Vagina (tissue), 2 donors: Measurements from ENCODE around the gene UMODL1. TPM values are rescaled to one million over a fixed set of nuclear protein-coding genes. Genes with fewer than 3 reads are reported as not detected.
"Not testable (repeated sequence)": the region's sequence is repeated elsewhere in the genome, so short reads cannot be mapped to it uniquely, and the experiment has no call there.

Experiments
- DNase-seq, 2 donors: peaks; one replicate each; pipeline ENCODE4 v3.0.0-alpha.2; 2017; ENCODE audit errors: extremely low spot score in 2 of 2
- H3K27ac ChIP-seq: fragments of 200-600 bp; sonication (generic); one replicate; pipeline ENCODE4 v1.5.1; 2019
- H3K27me3 ChIP-seq: fragments of 200-600 bp; sonication (generic); one replicate; pipeline ENCODE4 v1.5.1; 2019
- H3K36me3 ChIP-seq, 2 donors: fragments of 200-600 bp; sonication (generic); one replicate each; pipeline ENCODE4 v1.5.1; 2017 to 2019
- H3K4me1 ChIP-seq: fragments of 200-600 bp; sonication (generic); one replicate; pipeline ENCODE4 v1.5.1; 2019
- H3K4me3 ChIP-seq, 2 donors: fragments of 200-600 bp; sonication (generic); 1 replicate in 1 of 2; 2 replicates in 1 of 2; pipeline ENCODE4 v1.5.1; 2016 to 2019
- H3K9me3 ChIP-seq: fragments of 200-600 bp; sonication (generic); one replicate; pipeline ENCODE4 v1.5.1; 2019
- CTCF ChIP-seq, 3 experiments: fragments of 450-650 bp in 2 of 3; fragments of 200-600 bp in 1 of 3; sonication (generic) in 1 of 3; IDR thresholded peaks; one replicate each; pipeline ENCODE4 v1.5.1; 2017 to 2019; ENCODE audit warnings: antibody characterized with exemption in 3 of 3, mild to moderate bottlenecking in 2 of 3, moderate library complexity in 2 of 3
- POLR2A ChIP-seq, 2 donors: fragments of 450-650 bp; IDR thresholded peaks; one replicate each; pipeline ENCODE4 v1.6.1; 2017; ENCODE audit warnings: antibody characterized with exemption in 2 of 2, mild to moderate bottlenecking in 2 of 2, moderate library complexity in 2 of 2
- POLR2AphosphoS5 ChIP-seq, 2 donors: sonication (generic); formaldehyde crosslinking; IDR thresholded peaks; one replicate each; pipeline ENCODE4 v1.9.0; 2017; ENCODE audit warnings: antibody characterized with exemption in 2 of 2, mild to moderate bottlenecking in 2 of 2, low read depth in 1 of 2; ENCODE audit not compliant: insufficient read depth in 1 of 2
- intact Hi-C: fragments of 100-400 bp; cut with DNase I; formaldehyde crosslinking; loops from one replicate; pipeline ENCODE4 v1.15.1; 2023
- total RNA-seq: library from RNA; depleted of rRNA; stranded (reverse); fragments of >200 nt; gene quantifications from one replicate; pipeline ENCODE4 v1.2.3, GENCODE V29; 2016

UMODL1 gene
- total RNA-seq, 1 donor from 2014 or later, result not detected

- Histone ChIP-seq H3K27me3 (no peaks in the 10 kb centered on the region), H3K9me3 (no peaks in the 10 kb centered on the region), H3K36me3 (no peaks in the 10 kb centered on the region), H3K4me1 (no peaks in the 10 kb centered on the region), H3K4me3 (no peak overlapping the region), H3K27ac (no peak overlapping the region)
- DNase-seq, result no peak
- TF ChIP-seq CTCF (IDR thresholded peaks at IDR 0.05) (no peak), POLR2AphosphoS5 (IDR thresholded peaks at IDR 0.05; ENCODE audit: insufficient read depth in 1 of 2, low read depth in 1 of 2) (peak in 1 of 2 donors; percentile 70), POLR2A (IDR thresholded peaks at IDR 0.05) (no peak)
- intact Hi-C loops, result no loop called here
Measured at GRCh38 chr21:42176859-42177258, 105.7 kb downstream of the UMODL1 start.

- H3K4me1 ChIP-seq, result no peaks in the 10 kb centered on the region
- intact Hi-C loops, result no loop called here
- H3K4me3 ChIP-seq, result no peak overlapping the region
- no peak overlapping the region for H3K27ac ChIP-seq
- no peak for DNase-seq
- no peaks in the 10 kb centered on the region for H3K27me3 ChIP-seq
- no peaks in the 10 kb centered on the region for H3K9me3 ChIP-seq
- TF ChIP-seq POLR2AphosphoS5 (IDR thresholded peaks at IDR 0.05; ENCODE audit: insufficient read depth in 1 of 2, low read depth in 1 of 2) (no peak), CTCF (IDR thresholded peaks at IDR 0.05) (no peak), POLR2A (IDR thresholded peaks at IDR 0.05) (no peak)
- no peaks in the 10 kb centered on the region for H3K36me3 ChIP-seq
Measured at GRCh38 chr21:42179316-42179715, 108.2 kb downstream of the UMODL1 start.

GRCh38 chr21:42180001-42180400, 108.9 kb downstream of the UMODL1 start:
- H3K9me3 ChIP-seq, H3K27ac ChIP-seq, H3K27me3 ChIP-seq, H3K4me3 ChIP-seq, H3K4me1 ChIP-seq, intact Hi-C loops, DNase-seq, H3K36me3 ChIP-seq: not testable (repeated sequence)

- Histone ChIP-seq H3K4me3 (no peak overlapping the region), H3K27ac (no peak overlapping the region), H3K36me3 (no peaks in the 10 kb centered on the region), H3K4me1 (no peaks in the 10 kb centered on the region), H3K27me3 (no peaks in the 10 kb centered on the region), H3K9me3 (no peaks in the 10 kb centered on the region)
- intact Hi-C loops, result no loop called here
- peak in 1 of 2 donors; percentile 61 for DNase-seq
- TF ChIP-seq POLR2AphosphoS5 (IDR thresholded peaks at IDR 0.05; ENCODE audit: insufficient read depth in 1 of 2, low read depth in 1 of 2) (no peak), CTCF (IDR thresholded peaks at IDR 0.05) (no peak), POLR2A (IDR thresholded peaks at IDR 0.05) (no peak)
Measured at GRCh38 chr21:42182713-42183371, 111.7 kb downstream of the UMODL1 start.

GRCh38 chr21:42183374-42184266, 112.5 kb downstream of the UMODL1 start:
- peaks cover 1% of the 10 kb centered on the region for H3K4me1 ChIP-seq
- H3K4me3 ChIP-seq, result no peak overlapping the region
- no peak for TF ChIP-seq POLR2A (IDR thresholded peaks at IDR 0.05)
- H3K9me3 ChIP-seq, result no peaks in the 10 kb centered on the region
- DNase-seq, result peak in 1 of 2 donors; percentile 70
- intact Hi-C loops, result no loop called here
- H3K27ac ChIP-seq, result no peak overlapping the region
- H3K36me3 ChIP-seq, result no peaks in the 10 kb centered on the region
- H3K27me3 ChIP-seq, result no peaks in the 10 kb centered on the region

- Histone ChIP-seq H3K4me1 (peaks cover 5% of the 10 kb centered on the region), H3K27ac (no peak overlapping the region), H3K9me3 (no peaks in the 10 kb centered on the region), H3K4me3 (no peak overlapping the region), H3K27me3 (no peaks in the 10 kb centered on the region), H3K36me3 (no peaks in the 10 kb centered on the region)
- intact Hi-C loops, result no loop called here
- no peak for DNase-seq
- TF ChIP-seq POLR2AphosphoS5 (IDR thresholded peaks at IDR 0.05; ENCODE audit: insufficient read depth in 1 of 2, low read depth in 1 of 2), result no peak
- TF ChIP-seq POLR2A (IDR thresholded peaks at IDR 0.05), result no peak
- no peak for TF ChIP-seq CTCF (IDR thresholded peaks at IDR 0.05)
Measured at GRCh38 chr21:42186591-42186990, 115.5 kb downstream of the UMODL1 start.
